ENCODE data around the gene ARHGAP31. TPM values are rescaled to one million over a fixed set of nuclear protein-coding genes. Genes with fewer than 3 reads are reported as not detected.
"Not testable (repeated sequence)": the region's sequence is repeated elsewhere in the genome, so short reads cannot be mapped to it uniquely, and the experiment has no call there.

Gene ARHGAP31
- total and polyA plus RNA-seq, 8 donors = 1.2 to 275 (median 4.3) TPM

GRCh38 chr3:119368298-119368697 lies 74.1 kb downstream of the ARHGAP31 start:
- H3K36me3 ChIP-seq = peaks cover 4 to 24% (median 20%) of the 10 kb centered on the region in 4 donors
- no peak for TF ChIP-seq CTCF (IDR thresholded peaks at IDR 0.05)
- no peak for TF ChIP-seq EP300 (IDR thresholded peaks at IDR 0.05)
- TF ChIP-seq POLR2AphosphoS5 (IDR thresholded peaks at IDR 0.05) = no peak

GRCh38 chr3:119371786-119372185 lies 77.6 kb downstream of the ARHGAP31 start:
- H3K9me3 ChIP-seq; DNase-seq; H3K27me3 ChIP-seq; H3K4me1 ChIP-seq; intact Hi-C loops (cut with DNase I; ENCODE audit: low total_unique reads); H3K27ac ChIP-seq; H3K4me3 ChIP-seq: not testable (repeated sequence)
- 94 to 97% (median 96%) methylated on average over 6 of the region's 6 CpGs for WGBS, 5 donors
- H3K36me3 ChIP-seq = peaks cover 4 to 23% (median 17%) of the 10 kb centered on the region in 4 donors

More at GRCh38 chr3:119368298-119368697, 74.1 kb downstream of the ARHGAP31 start:
- Histone ChIP-seq H3K27me3 (no peaks in the 10 kb centered on the region), H3K4me3 (no peak overlapping the region), H3K9me3 (no peaks in the 10 kb centered on the region), H3K4me1 (no peaks in the 10 kb centered on the region), H3K27ac (no peak overlapping the region)
- DNase-seq = no peak
- intact Hi-C loops (cut with DNase I; ENCODE audit: low total_unique reads) = no loop called here
- 71 to 80% (median 73%) methylated on average over 4 of the region's 4 CpGs for WGBS, 5 donors

- intact Hi-C loops (cut with DNase I; ENCODE audit: low total_unique reads) = no loop called here
- Histone ChIP-seq H3K27me3 (no peaks in the 10 kb centered on the region), H3K4me1 (no peaks in the 10 kb centered on the region), H3K27ac (no peak overlapping the region), H3K4me3 (no peak overlapping the region), H3K36me3 (peaks cover 0 to 10% (median 0%) of the 10 kb centered on the region in 4 donors), H3K9me3 (no peaks in the 10 kb centered on the region)
- DNase-seq = no peak
- 76 to 91% (median 87%) methylated on average over 7 of the region's 7 CpGs for WGBS, 5 donors
- TF ChIP-seq POLR2AphosphoS5 (IDR thresholded peaks at IDR 0.05) (no peak), POLR2A (IDR thresholded peaks at IDR 0.05) (no peak), CTCF (IDR thresholded peaks at IDR 0.05) (no peak), EP300 (IDR thresholded peaks at IDR 0.05) (no peak)
These were observed 80.9 kb downstream of the ARHGAP31 start for GRCh38 chr3:119375106-119375505.

GRCh38 chr3:119375510-119375909 lies 81.3 kb downstream of the ARHGAP31 start:
- no peaks in the 10 kb centered on the region for H3K4me1 ChIP-seq
- intact Hi-C loops (cut with DNase I; ENCODE audit: low total_unique reads) = no loop called here

More at GRCh38 chr3:119375510-119375909, 81.3 kb downstream of the ARHGAP31 start:
- Histone ChIP-seq H3K4me3 (no peak overlapping the region), H3K27ac (no peak overlapping the region), H3K27me3 (no peaks in the 10 kb centered on the region), H3K9me3 (no peaks in the 10 kb centered on the region), H3K36me3 (peaks cover 0 to 14% (median 0%) of the 10 kb centered on the region in 4 donors)
- no peak for DNase-seq
- WGBS, 5 donors = 95 to 96% (median 96%) methylated on average over 4 of the region's 4 CpGs
- no peak for TF ChIP-seq CTCF (IDR thresholded peaks at IDR 0.05)
- no peak for TF ChIP-seq POLR2A (IDR thresholded peaks at IDR 0.05)
- TF ChIP-seq POLR2AphosphoS5 (IDR thresholded peaks at IDR 0.05) = no peak
- TF ChIP-seq EP300 (IDR thresholded peaks at IDR 0.05) = no peak

Data from stomach (tissue), 9 donors.